Peyer's patch (tissue), 4 donors: ENCODE data around the gene C1orf226.

Source experiments
- CTCF ChIP-seq, 6 experiments: fragments of 450-650 bp in 4 of 6; fragments of 200-600 bp in 2 of 6; sonication (generic) in 1 of 6; IDR thresholded peaks; one replicate each; pipeline ENCODE4 v1.5.1; 2017 to 2019; ENCODE audit warnings: antibody characterized with exemption in 6 of 6, mild to moderate bottlenecking in 3 of 6, moderate library complexity in 1 of 6
- POLR2A ChIP-seq, 2 donors: fragments of 450-650 bp; IDR thresholded peaks; one replicate each; pipeline ENCODE4 v1.5.1; 2017; ENCODE audit warnings: antibody characterized with exemption in 2 of 2, mild to moderate bottlenecking in 2 of 2, moderate library complexity in 2 of 2

GRCh38 chr1:162381383-162381782, at the start of gene C1orf226:
- TF ChIP-seq CTCF (IDR thresholded peaks at IDR 0.05) (no peak), POLR2A (IDR thresholded peaks at IDR 0.05) (peak in 1 of 2 donors; percentile 70)
